Activated T-helper 17 cell treated with anti-CD3 and anti-CD28 coated beads, Interleukin-2, amount 50 U/mL, for 72 hours (primary cell): Measurements from ENCODE around the gene AURKB. TPM values are rescaled to one million over a fixed set of nuclear protein-coding genes. Genes with fewer than 3 reads are reported as not detected.
A peak's percentile ranks its signal among the peaks of the same experiment; 100 is the strongest.
"Not testable (repeated sequence)": the region's sequence is repeated elsewhere in the genome, so short reads cannot be mapped to it uniquely, and the experiment has no call there.

ENCODE experiments used
- ATAC-seq: fragments of 150-1000 bp; cut with Tn5 transposase; replicated peaks from 2 replicates; pipeline ENCODE4 v1.10.0; 2021; ENCODE audit warnings: mild to moderate bottlenecking, moderate library complexity
- H3K27ac Mint-ChIP-seq: one replicate; pipeline ENCODE4 v1.8.0; 2022; ENCODE audit warnings: mixed read lengths
- H3K27me3 Mint-ChIP-seq: one replicate; pipeline ENCODE4 v1.8.0; 2022; ENCODE audit warnings: mixed read lengths
- H3K36me3 Mint-ChIP-seq: one replicate; pipeline ENCODE4 v1.8.0; 2022; ENCODE audit warnings: low read depth, mild to moderate bottlenecking, mixed read lengths
- H3K4me1 Mint-ChIP-seq: one replicate; pipeline ENCODE4 v1.8.0; 2022; ENCODE audit warnings: mixed read lengths
- H3K4me3 Mint-ChIP-seq: one replicate; pipeline ENCODE4 v1.8.0; 2022; ENCODE audit warnings: mild to moderate bottlenecking, mixed read lengths
- H3K9me3 Mint-ChIP-seq: one replicate; pipeline ENCODE4 v1.8.0; 2022; ENCODE audit warnings: mixed read lengths
- total RNA-seq, 2 donors: library from RNA; stranded (reverse); gene quantifications; one replicate each; pipeline ENCODE4 v1.2.3, GENCODE V29; 2022

The AURKB gene
- total RNA-seq, 2 donors from 2014 or later = 158 to 161 TPM

DNA sequence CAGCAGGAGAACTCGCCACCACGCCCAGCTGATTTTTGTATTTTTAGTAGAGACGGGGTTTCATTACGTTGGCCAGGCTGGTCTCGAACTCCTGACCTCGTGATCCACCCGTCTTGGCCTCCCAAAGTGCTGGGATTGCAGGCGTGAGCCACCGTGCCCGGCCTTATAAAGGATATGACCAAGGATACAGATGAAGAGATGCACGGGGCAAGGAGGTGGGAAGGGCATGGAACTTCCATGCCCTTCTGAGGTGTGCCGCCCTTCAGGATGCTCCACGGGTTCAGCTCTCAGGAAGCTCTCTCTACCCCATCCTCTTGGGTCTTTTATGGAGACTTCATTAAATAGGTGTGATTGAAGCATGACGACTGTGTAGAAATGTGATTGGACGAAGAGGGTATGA is 3.6 kb upstream of the AURKB start:
- H3K27me3 Mint-ChIP-seq, ATAC-seq, H3K4me3 Mint-ChIP-seq, H3K9me3 Mint-ChIP-seq, H3K27ac Mint-ChIP-seq: not testable (repeated sequence)
- H3K36me3 Mint-ChIP-seq = peaks cover 18% of the 10 kb centered on the region
- H3K4me1 Mint-ChIP-seq = peaks cover 11% of the 10 kb centered on the region

DNA sequence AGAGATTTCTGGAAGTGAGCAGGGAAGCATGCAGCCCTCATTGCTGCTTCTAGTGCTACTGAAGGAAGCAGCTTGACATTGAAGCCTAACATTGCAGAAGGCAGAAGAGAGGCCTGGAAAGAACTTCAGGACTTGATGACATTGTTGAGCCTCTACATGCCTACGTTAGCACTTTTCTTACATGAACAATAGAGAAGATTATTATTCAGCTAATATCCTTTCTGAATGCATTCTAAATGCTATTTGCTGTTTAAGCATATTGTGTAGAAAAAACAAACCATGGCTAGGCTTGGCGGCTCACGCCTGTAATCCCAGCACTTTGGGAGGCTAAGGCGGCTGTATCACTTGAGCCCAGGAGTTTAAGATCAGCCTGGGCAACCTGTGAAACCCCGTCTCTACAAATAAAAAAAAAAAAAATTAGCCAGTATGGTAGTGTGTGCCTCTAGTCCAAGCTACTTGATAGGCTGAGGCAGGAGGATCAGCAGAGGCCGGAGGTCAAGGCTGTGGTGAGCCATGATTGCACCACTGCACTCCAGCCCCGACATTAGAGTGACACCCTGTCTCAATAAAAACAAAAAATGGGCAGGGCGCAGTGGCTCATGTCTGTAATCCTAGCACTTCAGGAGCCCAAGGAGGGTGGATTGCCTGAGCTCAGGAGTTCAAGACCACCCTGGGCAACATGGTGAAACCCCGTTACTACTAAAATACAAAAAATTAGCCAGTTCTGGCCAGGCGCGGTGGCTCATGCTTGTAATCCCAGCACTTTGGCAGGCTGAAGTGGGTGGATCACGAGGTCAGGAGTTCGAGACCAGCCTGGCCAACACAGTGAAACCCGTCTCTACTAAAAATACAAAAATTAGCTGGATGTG is 2.2 kb upstream of the AURKB start:
- ATAC-seq = no peak
- H3K4me3 Mint-ChIP-seq = no peak overlapping the region
- peaks cover 11% of the 10 kb centered on the region for H3K4me1 Mint-ChIP-seq
- peaks cover 25% of the 10 kb centered on the region for H3K36me3 Mint-ChIP-seq
- H3K27me3 Mint-ChIP-seq = no peaks in the 10 kb centered on the region
- H3K27ac Mint-ChIP-seq = no peak overlapping the region
- no peaks in the 10 kb centered on the region for H3K9me3 Mint-ChIP-seq

GRCh38 chr17:8210761-8211458 is 535 bp upstream of the AURKB start:
- Mint-ChIP-seq H3K36me3 (peaks cover 41% of the 10 kb centered on the region), H3K27ac (peak overlapping the region; percentile 92), H3K27me3 (no peaks in the 10 kb centered on the region), H3K4me1 (peaks cover 11% of the 10 kb centered on the region), H3K4me3 (peak overlapping the region; percentile 96), H3K9me3 (no peaks in the 10 kb centered on the region)
- peak; percentile 36 for ATAC-seq

DNA sequence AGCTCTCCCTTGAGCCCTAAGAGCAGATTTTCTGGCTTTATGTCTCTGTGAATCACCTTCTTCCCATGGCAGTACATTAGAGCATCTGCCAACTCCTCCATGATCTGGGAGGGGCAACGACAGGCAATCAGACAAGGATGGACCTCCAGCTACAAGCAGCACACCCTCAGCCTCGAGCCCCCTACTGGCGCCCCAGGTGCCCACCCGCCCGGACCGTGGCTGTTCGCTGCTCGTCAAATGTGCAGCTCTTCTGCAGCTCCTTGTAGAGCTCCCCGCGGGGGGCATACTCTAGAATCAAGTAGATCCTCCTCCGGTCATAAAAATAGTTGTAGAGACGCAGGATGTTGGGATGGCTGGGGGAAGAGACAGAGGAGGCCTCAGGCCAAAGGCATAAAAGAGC is 3.8 kb downstream of the AURKB start:
- H3K4me1 Mint-ChIP-seq = peaks cover 10% of the 10 kb centered on the region
- no peak overlapping the region for H3K27ac Mint-ChIP-seq
- no peak for ATAC-seq
- H3K4me3 Mint-ChIP-seq = no peak overlapping the region
- H3K9me3 Mint-ChIP-seq = no peaks in the 10 kb centered on the region
- peaks cover 62% of the 10 kb centered on the region for H3K36me3 Mint-ChIP-seq
- H3K27me3 Mint-ChIP-seq = no peaks in the 10 kb centered on the region

DNA sequence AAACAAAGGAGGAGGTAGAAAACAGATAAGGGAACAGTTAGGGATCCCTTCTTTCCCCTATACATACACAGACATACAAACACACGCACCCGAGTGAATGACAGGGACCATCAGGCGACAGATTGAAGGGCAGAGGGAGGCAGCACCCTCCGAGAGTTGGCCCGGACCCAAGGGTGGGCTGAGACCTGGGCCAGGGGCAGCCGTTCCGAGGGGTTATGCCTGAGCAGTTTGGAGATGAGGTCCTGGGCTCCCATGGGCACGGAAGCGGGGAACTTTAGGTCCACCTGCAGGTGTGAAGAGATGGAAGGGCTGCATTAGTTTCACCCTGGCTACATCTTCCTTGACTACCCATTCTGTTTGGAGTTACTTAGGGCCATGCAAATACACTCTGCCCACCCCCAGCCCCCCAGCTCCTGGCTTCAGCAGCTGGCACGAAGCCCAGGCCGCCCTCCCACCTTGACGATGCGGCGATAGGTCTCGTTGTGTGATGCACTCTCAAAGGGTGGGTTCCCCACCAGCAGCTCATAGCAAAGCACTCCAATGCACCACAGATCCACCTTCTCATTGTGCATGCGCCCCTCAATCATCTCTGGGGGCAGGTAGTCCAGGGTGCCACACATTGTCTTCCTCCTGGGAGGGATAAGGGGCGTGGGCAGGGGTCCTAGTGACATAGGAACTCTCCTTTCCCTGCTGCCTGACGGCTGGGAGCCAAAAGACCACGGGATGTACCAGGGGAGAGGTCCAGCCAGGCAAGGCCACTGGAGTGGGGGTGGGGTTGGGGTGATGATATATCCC is 5.4 kb downstream of the AURKB start:
- no peak for ATAC-seq
- Mint-ChIP-seq H3K4me3 (no peak overlapping the region), H3K4me1 (peaks cover under 1% of the 10 kb centered on the region), H3K27ac (no peak overlapping the region), H3K27me3 (no peaks in the 10 kb centered on the region), H3K9me3 (no peaks in the 10 kb centered on the region), H3K36me3 (peaks cover 54% of the 10 kb centered on the region)

DNA sequence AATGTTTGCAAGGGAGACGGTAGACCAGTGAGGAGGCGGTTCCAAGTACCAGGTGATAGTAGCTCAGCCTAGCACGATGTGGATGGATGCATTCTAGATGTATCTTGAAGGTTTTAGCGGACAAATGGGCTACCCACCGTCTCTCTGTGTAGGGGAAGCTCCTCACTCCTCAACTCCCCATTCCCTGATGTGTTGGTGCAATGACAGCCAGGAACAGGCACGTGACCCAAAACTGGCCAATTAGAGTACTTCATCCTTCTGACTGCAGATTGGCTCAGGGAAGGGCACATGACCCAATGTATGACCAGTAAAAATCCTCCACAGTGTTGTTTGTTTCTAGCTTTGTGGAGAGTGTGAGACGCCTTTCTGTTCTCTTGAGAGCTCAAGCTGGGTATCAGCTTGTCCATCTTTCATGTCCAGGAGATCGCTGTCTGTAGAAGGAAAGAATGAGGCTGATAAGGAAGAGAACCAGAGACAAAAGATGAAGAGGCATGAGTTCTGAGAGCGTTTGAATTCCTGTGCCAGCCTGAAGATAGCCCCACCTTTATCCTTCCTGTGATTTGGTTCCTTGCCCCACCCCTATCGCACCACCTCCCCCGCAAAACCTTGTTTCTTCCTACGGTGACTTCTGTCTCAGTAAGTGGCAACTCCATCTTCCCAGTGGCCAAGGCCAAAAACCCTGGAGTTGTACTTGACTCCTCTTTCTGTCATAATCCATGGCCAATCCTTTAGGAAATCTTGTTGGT is 18.1 kb downstream of the AURKB start:
- H3K36me3 Mint-ChIP-seq = no peaks in the 10 kb centered on the region
- H3K4me1 Mint-ChIP-seq = peaks cover 10% of the 10 kb centered on the region
- no peaks in the 10 kb centered on the region for H3K9me3 Mint-ChIP-seq
- ATAC-seq = peak; percentile 63
- H3K27me3 Mint-ChIP-seq = no peaks in the 10 kb centered on the region
- no peak overlapping the region for H3K27ac Mint-ChIP-seq
- no peak overlapping the region for H3K4me3 Mint-ChIP-seq

GRCh38 chr17:8190506-8190905 is 19.9 kb downstream of the AURKB start:
- Mint-ChIP-seq H3K4me1 (peaks cover 5% of the 10 kb centered on the region), H3K9me3 (no peaks in the 10 kb centered on the region), H3K36me3 (no peaks in the 10 kb centered on the region), H3K4me3 (no peak overlapping the region), H3K27me3 (no peaks in the 10 kb centered on the region), H3K27ac (peak overlapping the region; percentile 77)
- ATAC-seq = no peak

DNA sequence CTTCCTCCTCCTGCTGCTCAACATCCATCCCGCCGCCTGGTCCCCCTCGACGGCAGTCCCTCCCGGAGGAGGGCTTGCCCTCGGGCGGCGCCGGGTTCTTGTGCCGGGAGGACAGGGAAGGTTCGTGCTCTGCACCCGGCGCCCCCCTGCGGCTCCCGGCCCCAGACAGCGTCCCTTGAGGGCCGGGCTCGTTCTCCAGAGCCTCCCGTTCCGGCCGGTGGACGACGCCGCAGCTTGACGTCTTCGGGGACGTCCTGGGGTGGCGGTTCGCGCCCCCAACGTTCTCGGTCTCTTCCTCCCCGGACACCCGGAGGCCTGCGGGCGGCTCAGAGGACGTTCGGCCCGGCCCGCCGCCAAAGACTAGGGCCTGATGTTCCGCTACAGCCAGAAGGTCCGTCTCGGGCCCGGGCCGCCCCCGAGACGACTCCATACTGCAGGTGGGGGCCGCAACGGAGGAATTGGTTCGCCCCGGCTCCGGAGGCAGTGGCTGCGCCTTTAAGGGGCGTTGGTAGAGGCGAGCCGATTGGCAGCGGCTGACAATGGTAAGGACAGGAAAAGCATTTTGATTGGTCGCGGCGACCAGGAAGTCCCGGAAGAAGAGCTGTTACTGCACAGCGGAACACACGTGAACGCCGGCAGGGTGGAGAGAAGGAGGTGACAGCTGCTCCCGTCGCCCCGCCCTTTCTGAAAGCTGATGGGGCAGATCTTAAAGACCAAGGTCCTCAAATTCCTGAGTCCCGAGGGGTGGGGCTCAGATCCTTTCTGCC is 20.5 kb downstream of the AURKB start, which contains the start of gene BORCS6:
Gene BORCS6, minus strand, starts transcription at position 470 of the 767 bp plus-strand sequence. Its CDS starts 40 bp downstream, at position 430.
- Mint-ChIP-seq H3K36me3 (no peaks in the 10 kb centered on the region), H3K27me3 (no peaks in the 10 kb centered on the region), H3K9me3 (no peaks in the 10 kb centered on the region), H3K4me3 (no peak within 1 kb of the TSS), H3K27ac (peak within 1 kb of the TSS; percentile 77), H3K4me1 (peaks cover 5% of the 10 kb centered on the region)
- peak; percentile 70 for ATAC-seq

- no peak for ATAC-seq
- Mint-ChIP-seq H3K9me3 (no peaks in the 10 kb centered on the region), H3K4me3 (no peak overlapping the region), H3K27me3 (no peaks in the 10 kb centered on the region), H3K4me1 (peaks cover 5% of the 10 kb centered on the region), H3K36me3 (no peaks in the 10 kb centered on the region), H3K27ac (no peak overlapping the region)
These were observed 21.2 kb downstream of the AURKB start for GRCh38 chr17:8189041-8189710.

- no peak for ATAC-seq
- Mint-ChIP-seq H3K27ac (no peak overlapping the region), H3K27me3 (no peaks in the 10 kb centered on the region), H3K36me3 (no peaks in the 10 kb centered on the region), H3K4me1 (peaks cover 5% of the 10 kb centered on the region), H3K4me3 (no peak overlapping the region), H3K9me3 (no peaks in the 10 kb centered on the region)
These were observed 22.0 kb downstream of the AURKB start for GRCh38 chr17:8188263-8188839.

- Mint-ChIP-seq H3K27me3 (no peaks in the 10 kb centered on the region), H3K36me3 (no peaks in the 10 kb centered on the region), H3K9me3 (no peaks in the 10 kb centered on the region), H3K27ac (no peak overlapping the region), H3K4me3 (no peak overlapping the region), H3K4me1 (peaks cover 5% of the 10 kb centered on the region)
- peak; percentile 42 for ATAC-seq
These were observed 22.7 kb downstream of the AURKB start for GRCh38 chr17:8187517-8188262.

DNA sequence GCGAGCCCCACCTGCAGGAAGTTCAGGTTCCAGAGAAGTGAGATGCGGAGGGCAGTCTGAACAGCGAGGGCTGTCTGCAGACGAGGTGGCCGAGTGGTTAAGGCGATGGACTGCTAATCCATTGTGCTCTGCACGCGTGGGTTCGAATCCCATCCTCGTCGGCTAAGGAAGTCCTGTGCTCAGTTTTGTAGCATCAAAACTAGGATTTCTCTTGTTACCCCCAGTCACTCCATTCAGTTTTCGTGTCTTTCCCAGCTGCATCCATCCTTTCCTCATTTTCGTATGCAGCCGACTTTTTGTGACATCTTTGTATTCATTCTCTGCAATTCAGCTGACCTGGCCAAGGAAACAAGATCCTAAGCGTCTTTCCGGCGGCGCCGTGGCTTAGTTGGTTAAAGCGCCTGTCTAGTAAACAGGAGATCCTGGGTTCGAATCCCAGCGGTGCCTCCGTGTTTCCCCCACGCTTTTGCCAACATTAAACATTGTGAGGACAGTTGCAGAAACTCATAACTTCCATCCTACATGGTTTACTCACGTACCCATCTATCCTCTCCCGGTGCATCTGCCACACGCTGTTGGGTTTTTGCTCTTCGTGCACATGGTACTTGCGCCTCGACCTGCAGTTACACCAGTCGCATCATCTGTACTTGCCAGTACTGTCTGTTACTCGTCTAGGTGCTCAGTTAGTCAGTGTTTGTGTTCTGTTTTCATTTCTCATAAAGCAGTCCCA is 23.4 kb downstream of the AURKB start:
- no peaks in the 10 kb centered on the region for H3K36me3 Mint-ChIP-seq
- no peaks in the 10 kb centered on the region for H3K9me3 Mint-ChIP-seq
- no peak overlapping the region for H3K27ac Mint-ChIP-seq
- H3K4me3 Mint-ChIP-seq = no peak overlapping the region
- peak; percentile 58 for ATAC-seq
- H3K27me3 Mint-ChIP-seq = no peaks in the 10 kb centered on the region
- peaks cover 5% of the 10 kb centered on the region for H3K4me1 Mint-ChIP-seq
